ENCODE data around the gene CHRNB2.

DNA sequence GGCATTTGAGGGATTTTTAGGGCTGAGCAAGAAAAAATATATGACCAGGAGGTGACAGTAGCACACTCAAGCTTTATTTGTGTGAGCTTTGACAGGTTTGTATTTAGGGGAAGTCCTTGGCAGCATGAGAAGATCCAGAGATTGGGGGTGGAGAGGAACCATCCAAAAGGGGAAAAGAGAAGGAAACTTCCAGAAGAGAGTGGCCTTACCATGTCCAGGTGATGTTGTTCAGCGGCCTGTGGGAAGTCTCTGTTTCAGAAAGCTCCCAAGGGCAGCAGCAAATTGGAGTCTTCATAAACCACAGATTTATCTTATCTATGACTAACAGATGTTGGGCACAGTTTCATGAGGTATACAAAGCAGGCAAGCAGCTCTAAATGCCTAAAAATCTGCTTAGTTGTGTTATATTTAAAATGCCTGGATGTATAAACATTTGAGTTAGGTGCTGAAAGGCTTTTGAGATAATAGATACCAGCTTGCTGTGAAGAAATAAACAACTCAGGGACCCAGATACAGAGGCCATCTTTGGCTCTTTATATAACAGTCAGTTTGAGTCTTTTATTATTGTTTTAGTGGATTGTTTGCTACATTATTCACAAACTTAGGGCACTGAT lies 61.6 kb downstream of the CHRNB2 start:
- no peak for TF ChIP-seq CTCF (IDR thresholded peaks at IDR 0.05; ENCODE audit: insufficient read depth, low read length, poor library complexity, severe bottlenecking)
- TF ChIP-seq EZH2phosphoT487 (conservative IDR thresholded peaks at IDR 0.05; ENCODE audit: low read length) = no peak
